GM21723 (cell line): ENCODE data around the gene IFITM1.
"Not testable (repeated sequence)": the region's sequence is repeated elsewhere in the genome, so short reads cannot be mapped to it uniquely, and the experiment has no call there.

ENCODE experiments used
- ATAC-seq: cut with Tn5 transposase; IDR thresholded peaks from one replicate; pipeline ENCODE4 v1.9.1; 2021; ENCODE audit warnings: mild to moderate bottlenecking, moderate library complexity; ENCODE audit not compliant: unreplicated experiment

IFITM1 gene

GRCh38 chr11:362642-363442, 49.0 kb downstream of the IFITM1 start:
- no peak for ATAC-seq

- not testable (repeated sequence) for ATAC-seq
Observed at GRCh38 chr11:363443-363805, 49.6 kb downstream of the IFITM1 start.

GRCh38 chr11:363948-364761, 50.3 kb downstream of the IFITM1 start:
- no peak for ATAC-seq
